ENCODE measurements around the gene ITGA1.
"Not testable (repeated sequence)": the region's sequence is repeated elsewhere in the genome, so short reads cannot be mapped to it uniquely, and the experiment has no call there.

ITGA1 gene

DNA sequence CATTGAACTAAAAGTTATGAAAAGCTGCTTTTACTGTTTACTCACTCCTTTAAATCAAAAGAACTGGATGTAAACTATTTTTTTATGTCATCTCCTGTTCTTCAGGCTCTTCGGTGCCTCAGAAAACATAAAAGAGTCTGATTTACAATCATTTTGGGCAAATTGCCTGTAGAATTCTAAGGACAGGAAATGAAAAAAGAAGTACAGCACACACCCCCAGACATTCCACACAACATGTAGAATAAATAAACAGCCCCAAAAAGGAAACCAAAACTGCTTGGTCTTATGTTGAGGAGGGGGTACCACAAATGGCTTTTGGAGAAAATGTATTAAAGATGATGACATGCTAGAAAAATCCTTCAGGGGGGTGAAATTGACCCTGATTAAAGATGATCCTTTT, 57.2 kb downstream of the ITGA1 start:
- no peak for TF ChIP-seq CTCF (conservative IDR thresholded peaks at IDR 0.05; ENCODE audit: low read depth)
- H3K27ac ChIP-seq = no peak overlapping the region
- POLR2A ChIA-PET (ENCODE audit: low non-redundant PET) = no interaction called here
- CTCF ChIA-PET = no interaction called here
- DNase-seq (ENCODE audit: low spot score) = no peak

GRCh38 chr5:52846182-52846842, 58.6 kb downstream of the ITGA1 start:
- ChIA-PET POLR2A (ENCODE audit: low non-redundant PET) (no interaction called here), CTCF (interaction anchor here (0.6 kb wide), 1 partner anchor 23 kb away, joined by 3 read pairs; no protein-coding TSS in a partner anchor)
- TF ChIP-seq CTCF (conservative IDR thresholded peaks at IDR 0.05; ENCODE audit: low read depth) = no peak
- H3K27ac ChIP-seq = no peak overlapping the region
- DNase-seq (ENCODE audit: low spot score) = no peak

DNA sequence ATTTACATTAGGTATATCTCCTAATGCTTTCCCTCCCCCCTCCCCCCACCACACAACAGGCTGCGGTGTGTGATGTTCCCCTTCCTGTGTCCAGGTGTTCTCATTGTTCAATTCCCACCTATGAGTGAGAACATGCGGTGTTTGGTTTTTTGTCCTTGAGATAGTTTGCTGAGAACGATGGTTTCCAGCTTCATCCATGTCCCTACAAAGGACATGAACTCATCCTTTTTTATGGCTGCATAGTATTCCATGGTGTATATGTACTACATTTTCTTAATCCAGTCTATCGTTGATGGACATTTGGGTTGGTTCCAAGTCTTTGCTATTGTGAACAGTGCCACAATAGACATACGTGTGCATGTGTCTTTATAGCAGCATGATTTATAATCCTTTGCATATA, 61.0 kb downstream of the ITGA1 start:
- CTCF ChIA-PET = interaction anchor here (0.6 kb wide), 1 partner anchor 180 kb away, joined by 3 read pairs; no protein-coding TSS in a partner anchor
- POLR2A ChIA-PET (ENCODE audit: low non-redundant PET); DNase-seq (ENCODE audit: low spot score); H3K27ac ChIP-seq: not testable (repeated sequence)

- POLR2A ChIA-PET (ENCODE audit: low non-redundant PET) = no interaction called here
These were observed 61.8 kb downstream of the ITGA1 start for GRCh38 chr5:52849544-52849943.

GRCh38 chr5:52853650-52854049, 65.9 kb downstream of the ITGA1 start:
- TF ChIP-seq CTCF (conservative IDR thresholded peaks at IDR 0.05; ENCODE audit: low read depth) = no peak
- no peak overlapping the region for H3K27ac ChIP-seq
- CTCF ChIA-PET = no interaction called here
- POLR2A ChIA-PET (ENCODE audit: low non-redundant PET) = no interaction called here
- no peak for DNase-seq (ENCODE audit: low spot score)

More at GRCh38 chr5:52849544-52849943, 61.8 kb downstream of the ITGA1 start:
- no peak for DNase-seq (ENCODE audit: low spot score)
- no peak for TF ChIP-seq CTCF (conservative IDR thresholded peaks at IDR 0.05; ENCODE audit: low read depth)
- H3K27ac ChIP-seq = no peak overlapping the region
- CTCF ChIA-PET = interaction anchor here (0.5 to 0.7 kb wide), 2 partner anchors 10 to 1482 kb away, joined by 4 to 5 read pairs; no protein-coding TSS in a partner anchor

- CTCF ChIA-PET = no interaction called here
- POLR2A ChIA-PET (ENCODE audit: low non-redundant PET) = no interaction called here
- DNase-seq (ENCODE audit: low spot score) = no peak
- no peak overlapping the region for H3K27ac ChIP-seq
- no peak for TF ChIP-seq CTCF (conservative IDR thresholded peaks at IDR 0.05; ENCODE audit: low read depth)
These were observed 66.6 kb downstream of the ITGA1 start for GRCh38 chr5:52854301-52854700.

- CTCF ChIA-PET = interaction anchor here (0.6 kb wide), 1 partner anchor 1028 kb away, joined by 3 read pairs; no protein-coding TSS in a partner anchor
- H3K27ac ChIP-seq = no peak overlapping the region
- no peak for DNase-seq (ENCODE audit: low spot score)
- no peak for TF ChIP-seq CTCF (conservative IDR thresholded peaks at IDR 0.05; ENCODE audit: low read depth)
- POLR2A ChIA-PET (ENCODE audit: low non-redundant PET) = no interaction called here
These were observed 67.2 kb downstream of the ITGA1 start for GRCh38 chr5:52854949-52855348.
